ENCODE results near the gene ADORA1.

The ADORA1 gene

GRCh38 chr1:203093754-203094410, 33.6 kb upstream of the ADORA1 start:
- DNase-seq (ENCODE audit: low read depth in 2 of 2): no peak

DNA sequence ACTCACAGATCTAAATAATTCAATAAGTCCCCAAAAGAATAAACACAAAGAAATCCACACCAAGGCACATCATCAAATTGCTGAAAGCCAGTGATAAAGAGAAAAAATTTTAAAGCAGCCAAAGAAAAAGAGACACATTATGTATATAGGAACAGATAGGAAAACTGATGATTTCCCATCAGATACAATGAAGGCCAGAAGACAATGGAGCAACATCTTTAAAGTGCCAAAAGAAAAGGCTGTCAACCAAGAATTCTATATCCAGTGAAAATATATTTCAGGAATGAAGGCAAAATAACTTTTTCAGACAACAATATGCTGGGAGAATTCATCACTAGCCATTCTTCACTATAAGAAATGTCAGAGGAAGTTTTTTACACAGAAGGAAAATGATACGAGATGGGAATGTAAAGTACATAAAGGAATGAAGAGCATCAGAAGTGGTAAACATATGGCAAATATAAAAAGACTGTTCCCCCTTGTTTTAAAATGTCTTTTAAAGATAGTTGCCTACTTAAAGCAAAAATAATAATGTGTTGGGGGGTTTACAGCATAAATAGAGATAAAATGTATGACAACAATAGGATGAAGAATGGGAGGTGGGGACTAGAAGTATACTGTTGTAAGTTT, 32.4 kb upstream of the ADORA1 start:
- no peak for DNase-seq (ENCODE audit: low read depth in 2 of 2)

DNA sequence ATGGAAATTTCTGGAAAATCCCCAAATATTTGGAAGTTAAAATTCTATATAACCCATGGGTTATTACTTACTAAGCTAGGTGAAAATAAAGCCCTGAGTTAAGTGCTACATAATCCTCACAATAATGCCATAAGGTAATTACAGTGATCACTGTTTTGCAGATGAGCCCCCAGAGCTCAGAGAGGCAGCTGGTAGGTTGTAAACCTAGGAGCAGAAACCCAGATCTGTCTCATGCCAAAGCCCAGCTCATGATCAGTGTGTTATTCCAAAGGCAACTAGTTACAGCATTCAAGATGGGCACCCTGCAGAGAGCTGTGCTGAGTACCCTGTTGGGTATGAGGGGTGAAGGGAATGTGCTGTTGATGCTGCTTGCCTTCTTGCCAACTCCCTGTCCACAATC, 31.0 kb upstream of the ADORA1 start:
- no peak for DNase-seq (ENCODE audit: low read depth in 2 of 2)

- no peak for DNase-seq (ENCODE audit: low read depth in 2 of 2)
Observed at GRCh38 chr1:203097001-203097400, 30.5 kb upstream of the ADORA1 start.

- DNase-seq (ENCODE audit: low read depth in 2 of 2): no peak
Observed at GRCh38 chr1:203098445-203098844, 29.1 kb upstream of the ADORA1 start.

GRCh38 chr1:203098914-203099520, 28.5 kb upstream of the ADORA1 start:
- DNase-seq (ENCODE audit: low read depth in 2 of 2): no peak

DNA sequence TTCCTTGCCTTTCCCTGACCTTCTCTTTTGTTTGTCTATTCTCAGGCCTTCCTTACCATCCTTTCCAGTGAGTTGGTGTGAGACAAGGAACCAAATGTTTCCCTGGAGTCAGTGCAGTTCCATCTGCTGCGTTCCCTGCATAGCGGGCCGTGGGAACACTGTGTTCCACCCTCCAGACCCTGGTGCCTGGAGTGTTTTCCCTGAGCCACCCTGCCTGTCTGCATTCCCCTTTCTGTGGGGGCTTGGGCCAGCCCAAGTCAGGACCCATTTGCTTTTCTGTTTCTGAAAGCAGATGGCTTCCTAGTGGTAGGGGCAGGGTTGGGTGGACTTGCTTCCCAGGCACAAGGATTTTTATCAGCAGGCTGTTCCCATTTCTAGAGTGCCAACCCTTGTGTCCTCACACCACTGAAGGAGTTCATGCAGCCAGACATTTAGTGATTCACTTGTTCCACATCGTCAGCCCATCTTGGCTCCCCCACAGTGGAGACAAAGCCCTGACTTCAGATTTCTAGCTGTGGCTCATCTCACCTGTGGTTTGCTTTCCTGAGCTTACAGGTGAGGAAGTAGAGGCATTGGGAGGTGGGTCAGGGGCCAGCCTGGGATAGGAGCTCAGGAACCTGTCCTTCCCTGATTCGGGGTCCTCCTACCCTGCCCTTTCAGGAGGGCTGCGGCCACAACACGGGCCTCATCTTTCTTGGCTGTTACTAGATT, 27.6 kb upstream of the ADORA1 start:
- DNase-seq (ENCODE audit: low read depth in 2 of 2): no peak

GRCh38 chr1:203100516-203100869, 27.0 kb upstream of the ADORA1 start:
- DNase-seq (ENCODE audit: low read depth in 2 of 2): no peak

DNA sequence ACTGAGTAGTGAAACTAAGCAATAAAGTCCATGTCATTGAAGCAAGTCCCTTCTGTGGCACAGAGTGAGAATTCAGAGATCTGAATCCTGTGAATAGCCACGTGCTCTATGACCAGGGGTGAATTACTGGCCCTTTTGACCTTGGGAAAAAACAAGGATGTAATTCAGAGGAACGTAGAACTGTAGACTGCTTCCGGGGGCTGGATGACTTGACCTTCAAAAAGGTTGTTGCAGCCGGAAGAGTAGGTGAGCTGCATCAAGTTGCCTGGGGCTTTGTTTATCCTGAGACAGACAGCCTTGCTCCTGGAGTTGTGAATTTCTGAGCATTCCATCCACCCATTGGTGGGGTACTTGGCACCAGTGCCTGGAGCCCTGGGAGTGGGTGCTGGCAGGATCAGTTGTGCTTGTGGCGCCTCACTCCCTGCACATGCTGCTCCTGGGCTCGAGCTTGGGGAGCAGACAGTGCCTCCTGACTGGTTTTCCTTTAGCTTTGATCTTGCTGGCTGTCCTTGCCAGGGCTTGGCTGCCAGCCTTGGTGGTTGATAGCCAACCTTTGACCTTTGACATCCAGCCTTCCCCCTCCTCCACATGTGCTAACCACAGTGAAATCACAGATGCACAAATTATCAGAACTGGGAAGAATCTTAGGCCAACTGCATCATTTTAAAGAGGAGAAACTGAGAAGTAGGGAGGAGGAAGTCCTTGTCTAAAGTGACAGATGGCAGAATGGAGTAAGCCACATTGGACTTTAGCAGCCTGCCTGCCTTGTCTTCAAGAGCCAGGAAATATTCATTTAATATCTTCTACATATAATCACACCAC, 25.5 kb upstream of the ADORA1 start:
- no peak for DNase-seq (ENCODE audit: low read depth in 2 of 2)

- DNase-seq (ENCODE audit: low read depth in 2 of 2): no peak
Observed at GRCh38 chr1:203103216-203103615, 24.3 kb upstream of the ADORA1 start.

DNA sequence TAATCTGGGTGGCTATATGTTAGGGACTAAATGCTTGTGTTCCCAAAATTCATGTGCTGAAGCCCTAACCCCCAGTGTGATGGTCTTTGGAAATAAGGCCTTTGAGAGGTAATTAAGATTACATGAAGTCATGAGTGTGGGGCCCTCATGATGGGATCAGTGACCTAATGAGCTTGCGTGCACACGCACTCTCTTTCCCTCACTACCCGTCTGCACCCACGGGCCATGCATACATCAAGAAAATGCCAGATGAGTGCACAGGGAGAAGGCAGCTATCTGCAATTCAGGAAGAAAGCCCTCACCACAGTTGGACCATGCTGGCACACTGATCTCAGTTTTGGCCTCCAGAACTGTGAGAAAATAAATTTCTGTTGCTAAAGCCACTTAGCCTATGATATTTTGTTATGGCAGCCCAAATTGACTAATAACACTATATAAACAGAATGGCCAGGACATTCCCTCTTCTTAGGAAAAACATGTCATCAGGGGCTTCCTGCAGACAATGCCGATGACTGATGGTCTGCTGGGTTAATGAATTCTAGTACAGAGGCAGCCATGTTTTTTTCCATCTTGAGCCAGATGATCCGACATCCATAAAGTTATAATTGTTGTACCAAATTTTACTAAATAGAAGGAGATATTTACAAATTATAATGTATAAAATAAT, 23.6 kb upstream of the ADORA1 start:
- no peak for DNase-seq (ENCODE audit: low read depth in 2 of 2)

DNA sequence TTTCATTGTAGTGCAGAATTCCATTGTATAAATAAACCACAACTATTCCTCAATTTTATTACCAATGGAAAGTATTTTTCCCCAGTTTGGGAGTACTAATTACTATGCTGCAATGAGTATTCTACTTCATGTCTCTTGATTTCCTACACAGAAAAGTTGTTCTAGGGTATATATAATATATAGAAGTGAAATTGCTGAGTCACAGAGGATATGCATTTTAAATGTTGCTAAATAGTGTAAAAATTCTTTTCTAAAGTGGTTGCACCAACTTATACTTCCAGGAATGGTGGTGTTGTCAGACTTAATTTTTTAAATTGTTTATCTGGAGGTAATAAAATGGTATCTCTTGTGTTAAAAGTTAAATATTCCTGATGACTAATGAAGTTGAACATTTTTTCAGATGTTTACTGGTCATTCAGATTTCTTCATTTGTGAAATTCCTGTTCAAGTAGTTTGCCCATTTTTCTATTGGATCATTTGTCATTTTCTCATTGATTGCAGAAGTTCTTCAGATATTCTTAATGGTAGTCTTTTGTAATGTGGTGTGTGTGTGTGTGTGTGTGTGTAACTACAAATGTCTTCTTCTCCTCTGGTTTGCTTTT, 22.6 kb upstream of the ADORA1 start:
- DNase-seq (ENCODE audit: low read depth in 2 of 2): no peak

DNA sequence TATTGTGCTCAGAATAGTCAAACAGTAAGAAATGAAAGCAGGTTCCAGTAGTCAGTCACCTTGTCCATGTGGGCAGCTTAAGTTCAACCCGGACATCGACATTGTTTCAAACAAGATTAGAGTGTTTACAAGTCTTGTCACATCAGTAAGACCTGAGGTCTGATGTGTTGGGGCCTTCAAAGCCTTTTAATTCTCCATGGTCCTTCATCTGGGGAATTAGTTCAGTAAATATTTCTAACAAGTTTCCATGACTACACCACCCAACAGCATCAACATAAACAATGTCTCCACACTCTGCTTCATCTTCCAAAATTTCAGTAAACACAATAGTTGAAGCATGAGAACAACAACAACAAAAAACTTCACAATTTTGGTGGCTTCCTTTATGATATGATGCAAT, 15.1 kb upstream of the ADORA1 start:
- DNase-seq (ENCODE audit: low read depth in 2 of 2): no peak

DNA sequence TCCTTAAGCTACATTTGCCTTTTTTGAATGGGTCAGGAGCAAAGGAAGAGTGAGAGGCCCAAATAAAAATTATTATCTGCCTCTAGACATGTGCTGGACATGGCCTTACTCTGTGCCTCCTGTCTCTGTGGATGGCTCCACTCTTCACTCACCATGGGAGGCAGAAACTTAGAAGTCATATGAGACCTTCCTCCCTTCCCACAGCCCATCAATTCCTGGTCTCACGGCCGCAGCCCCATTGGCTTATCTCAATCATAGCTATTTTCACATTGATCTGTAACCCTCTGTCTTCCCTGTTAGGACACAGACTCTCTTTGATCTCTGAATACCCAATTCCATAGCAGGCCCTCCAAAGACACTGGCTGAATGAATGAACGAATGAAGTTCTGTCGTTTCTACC, 14.2 kb upstream of the ADORA1 start:
- no peak for DNase-seq (ENCODE audit: low read depth in 2 of 2)

DNA sequence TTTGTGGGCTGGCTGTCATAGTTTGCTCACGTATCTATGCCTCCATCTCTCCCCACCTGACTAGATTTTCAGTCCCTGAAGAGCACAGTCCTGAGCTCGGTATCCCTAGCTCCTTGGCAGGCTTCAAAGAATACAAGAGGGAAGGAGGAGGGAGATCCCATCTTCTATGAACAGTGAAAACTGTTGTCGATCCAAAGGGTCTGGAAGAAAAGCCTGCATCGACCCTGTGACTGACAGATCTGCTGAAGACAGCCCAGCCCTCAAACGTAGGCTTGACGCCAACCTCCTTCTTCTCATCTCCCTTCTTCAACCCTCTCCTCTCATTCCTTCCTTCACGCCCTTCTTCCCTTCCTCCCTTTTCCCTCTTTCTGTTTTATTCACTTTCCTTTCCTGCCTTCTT, 13.3 kb upstream of the ADORA1 start:
- no peak for DNase-seq (ENCODE audit: low read depth in 2 of 2)

DNA sequence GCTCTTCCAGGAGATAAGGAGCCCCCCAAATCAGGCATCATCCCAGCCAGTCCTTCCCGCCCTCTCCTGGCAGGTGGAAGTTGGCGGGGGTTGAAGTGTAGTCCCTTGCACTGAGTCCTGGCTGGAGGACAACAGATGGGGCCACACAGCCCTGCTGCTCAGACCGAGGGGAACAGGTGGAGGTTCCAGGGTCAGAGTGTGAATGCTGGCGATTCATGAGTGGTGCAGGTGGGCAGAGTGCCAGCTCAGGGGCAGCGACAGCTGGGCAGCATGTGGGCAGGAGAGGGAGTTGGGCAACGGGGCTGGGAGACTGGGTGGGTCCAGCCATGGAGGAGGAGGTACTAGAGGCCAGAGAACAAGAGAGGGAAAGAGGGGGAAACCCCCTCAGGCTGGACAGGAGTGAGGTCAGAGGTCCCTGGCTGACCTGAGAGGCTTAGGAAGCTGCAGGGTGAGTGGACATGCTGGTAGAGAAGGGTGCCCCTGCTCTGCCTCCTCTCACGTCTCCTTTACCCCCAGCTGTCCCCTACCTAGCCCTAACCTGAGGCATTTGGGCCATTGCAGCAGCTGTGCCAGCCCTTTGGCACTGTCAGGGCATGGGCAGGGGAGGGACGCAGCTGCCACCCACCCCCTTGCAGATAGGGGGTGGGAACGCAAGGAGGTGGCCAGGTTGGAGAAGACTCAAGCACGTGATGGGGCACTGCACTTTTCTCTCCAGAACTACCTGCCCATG, 11.3 kb upstream of the ADORA1 start:
- DNase-seq (ENCODE audit: low read depth in 2 of 2): no peak

DNA sequence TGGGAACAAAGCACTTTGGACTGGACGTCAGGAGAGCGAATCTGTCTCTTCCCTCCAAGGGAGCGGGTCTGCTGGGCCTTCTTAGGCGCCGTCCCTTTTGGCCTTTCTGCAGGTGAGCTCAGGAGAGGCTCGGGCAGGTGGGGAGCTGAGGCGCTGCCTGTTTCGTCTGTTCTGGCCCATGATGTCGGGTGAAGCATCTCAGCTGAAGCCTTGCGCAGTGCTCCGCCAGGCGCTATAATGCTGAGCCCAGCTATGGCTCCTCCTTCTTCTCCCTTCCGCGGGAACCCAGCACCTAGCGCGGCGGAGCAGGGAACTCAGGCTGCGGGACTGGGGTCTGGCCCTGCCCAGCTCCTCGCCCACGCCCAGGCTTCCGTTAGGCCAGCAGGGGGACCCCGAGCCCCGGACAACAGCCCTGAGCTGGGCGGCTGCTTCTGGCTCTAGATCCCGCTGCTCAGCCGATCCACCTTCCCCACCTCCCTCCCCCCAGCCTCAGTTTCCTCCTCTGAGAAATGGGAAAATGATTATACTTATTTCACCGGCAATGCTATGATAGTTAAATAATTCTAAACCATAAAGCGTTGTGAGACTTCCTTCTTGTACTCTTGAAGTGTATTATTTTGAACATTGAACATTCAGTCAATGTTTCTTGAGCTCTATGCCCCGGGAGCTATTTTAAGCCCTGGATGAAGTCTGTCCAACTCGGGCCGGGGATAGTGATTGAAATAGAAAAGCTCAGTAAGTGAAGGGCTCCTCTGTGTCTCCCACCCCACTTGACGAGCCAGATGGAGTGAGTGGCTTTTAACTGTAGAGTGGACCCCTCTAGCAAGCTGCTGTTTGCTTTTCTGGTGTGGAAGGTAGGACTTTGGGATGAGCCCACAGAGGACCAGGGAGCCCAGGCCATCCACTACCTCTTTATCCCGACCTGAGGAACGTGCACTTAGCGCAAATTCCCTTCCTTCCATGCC, 9.6 kb upstream of the ADORA1 start:
- peak; percentile 18 to 25 for DNase-seq (ENCODE audit: low read depth in 2 of 2)

GRCh38 chr1:203120325-203121153, 7.0 kb upstream of the ADORA1 start:
- no peak for DNase-seq (ENCODE audit: low read depth in 2 of 2)

All from fibroblast of skin of left quadriceps (primary cell).